PC-9 (cell line): ENCODE results near the gene UBR4. TPM values are rescaled to one million over a fixed set of nuclear protein-coding genes. Genes with fewer than 3 reads are reported as not detected.

ENCODE experiments used
- BruUV-seq: library from RNA; stranded (reverse); fragments of 400-500 nt; replicated peaks from 2 replicates; lab custom pipeline; 2021; lab: Mats Ljungman, UMichigan
- CTCF ChIA-PET: fragments of 300-600 bp; sonication (Branson Sonifier 250); formaldehyde crosslinking; loops from one replicate; lab custom pipeline; 2022; ENCODE audit warnings: antibody characterized with exemption; lab: Charles Lee
- POLR2A ChIA-PET: fragments of 300-600 bp; sonication (Branson Sonifier 250); formaldehyde crosslinking; loops from one replicate; lab custom pipeline; 2022; ENCODE audit warnings: antibody characterized with exemption; ENCODE audit not compliant: unreplicated experiment; lab: Charles Lee
- DNase-seq, 2 experiments: peaks; one replicate each; pipeline versions ENCODE4 v3.0.0 to v3.0.0-alpha.2; 2015 to 2022; ENCODE audit warnings: mixed read lengths in 1 of 2
- H2AFZ ChIP-seq: fragments of 200-600 bp; sonication (generic); 2 replicates; pipeline ENCODE4 v1.8.1; 2017; ENCODE audit warnings: antibody characterized with exemption
- H3F3A ChIP-seq: fragments of 200-600 bp; sonication (generic); 2 replicates; pipeline ENCODE4 v1.8.1; 2017; ENCODE audit warnings: antibody characterized with exemption, mild to moderate bottlenecking, low read depth; ENCODE audit not compliant: insufficient read depth
- H3K27ac ChIP-seq: fragments of 200-600 bp; sonication (generic); 2 replicates; pipeline ENCODE4 v1.6.1; 2016; ENCODE audit warnings: mixed run types
- H3K27me3 ChIP-seq: fragments of 200-600 bp; sonication (generic); 2 replicates; pipeline ENCODE4 v1.6.1; 2016; ENCODE audit warnings: low read depth, mixed run types; ENCODE audit not compliant: insufficient read depth
- H3K36me3 ChIP-seq: fragments of 200-600 bp; sonication (generic); 2 replicates; pipeline ENCODE4 v1.6.1; 2016; ENCODE audit warnings: low read depth, mixed run types
- H3K4me1 ChIP-seq: fragments of 200-600 bp; sonication (generic); replicated peaks from 2 replicates; pipeline ENCODE4 v1.6.1; 2016; ENCODE audit warnings: mixed run types; ENCODE audit not compliant: insufficient read depth
- H3K4me2 ChIP-seq: fragments of 200-600 bp; sonication (generic); 2 replicates; pipeline ENCODE4 v1.6.1; 2017; ENCODE audit warnings: mixed run types
- H3K4me3 ChIP-seq: fragments of 200-600 bp; sonication (generic); 2 replicates; pipeline ENCODE4 v1.6.1; 2016; ENCODE audit warnings: mixed run types
- H3K79me2 ChIP-seq: fragments of 200-600 bp; sonication (generic); 2 replicates; pipeline ENCODE4 v1.6.1; 2017; ENCODE audit warnings: low read depth, mixed run types
- H3K9me2 ChIP-seq: fragments of 200-600 bp; sonication (generic); 2 replicates; pipeline ENCODE4 v1.8.1; 2017; ENCODE audit warnings: mild to moderate bottlenecking; ENCODE audit not compliant: insufficient read depth
- H3K9me3 ChIP-seq: fragments of 200-600 bp; sonication (generic); 2 replicates; pipeline ENCODE4 v1.8.1; 2016; ENCODE audit warnings: low read depth; ENCODE audit not compliant: insufficient read depth
- H4K20me1 ChIP-seq: fragments of 200-600 bp; sonication (generic); 2 replicates; pipeline ENCODE4 v1.8.1; 2017; ENCODE audit not compliant: insufficient read depth
- EZH2 ChIP-seq: fragments of 200-600 bp; sonication (generic); IDR thresholded peaks from 2 replicates; pipeline ENCODE4 v1.8.0; 2017; ENCODE audit warnings: antibody characterized with exemption, low read depth
- intact Hi-C: fragments of 100-400 bp; cut with micrococcal nuclease; formaldehyde crosslinking; loops from one replicate; pipeline ENCODE4 v1.10.0; 2022; ENCODE audit not compliant: unreplicated experiment
- total RNA-seq: library from RNA; stranded (reverse); gene quantifications from 2 replicates; pipeline ENCODE4 v1.2.3, GENCODE V29; 2021
- TF ChIP-seq, protein P1 (sequence below): fragments of 200-600 bp; sonication (generic); conservative IDR thresholded peaks from 2 replicates; pipeline ENCODE4 v1.6.1; 2017; ENCODE audit warnings: mixed run types, antibody characterized with exemption, mild to moderate bottlenecking, moderate library complexity

Gene UBR4
- total RNA-seq, 1 experiment from 2014 or later, result 117 TPM

DNA sequence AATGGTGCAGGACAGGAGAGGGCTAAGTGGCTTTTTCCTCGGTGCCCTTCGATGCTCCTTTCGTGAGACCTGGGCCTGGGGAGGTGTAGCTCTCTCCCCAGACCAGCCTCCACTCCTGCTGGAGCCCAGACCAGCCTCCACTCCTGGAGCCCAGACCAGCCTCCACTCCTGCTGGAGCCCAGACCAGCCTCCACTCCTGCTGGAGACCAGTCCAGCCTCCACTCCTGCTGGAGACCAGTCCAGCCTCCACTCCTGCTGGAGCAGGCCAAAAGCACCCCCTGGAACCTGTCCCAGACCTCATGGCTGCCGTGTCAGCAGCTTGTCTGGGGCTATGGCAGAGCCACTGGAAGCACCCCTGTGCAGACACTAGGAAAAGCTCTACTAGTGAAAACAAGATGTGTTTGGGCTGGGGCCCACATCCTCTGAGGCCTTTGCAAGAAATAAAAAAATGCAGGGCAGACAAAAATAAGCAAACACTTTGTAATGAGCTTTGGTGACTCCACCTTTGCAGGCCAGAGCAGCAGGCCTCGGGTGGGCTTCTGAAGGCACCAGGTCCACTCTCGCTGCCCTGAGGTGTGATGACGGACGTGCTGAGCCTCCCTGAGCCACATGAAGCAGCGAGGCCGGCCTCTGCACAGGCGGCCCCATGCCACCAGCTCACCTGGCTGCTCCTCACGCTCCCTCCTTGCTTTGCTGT, 137.6 kb downstream of the UBR4 start:
- TF ChIP-seq, protein P1, sequence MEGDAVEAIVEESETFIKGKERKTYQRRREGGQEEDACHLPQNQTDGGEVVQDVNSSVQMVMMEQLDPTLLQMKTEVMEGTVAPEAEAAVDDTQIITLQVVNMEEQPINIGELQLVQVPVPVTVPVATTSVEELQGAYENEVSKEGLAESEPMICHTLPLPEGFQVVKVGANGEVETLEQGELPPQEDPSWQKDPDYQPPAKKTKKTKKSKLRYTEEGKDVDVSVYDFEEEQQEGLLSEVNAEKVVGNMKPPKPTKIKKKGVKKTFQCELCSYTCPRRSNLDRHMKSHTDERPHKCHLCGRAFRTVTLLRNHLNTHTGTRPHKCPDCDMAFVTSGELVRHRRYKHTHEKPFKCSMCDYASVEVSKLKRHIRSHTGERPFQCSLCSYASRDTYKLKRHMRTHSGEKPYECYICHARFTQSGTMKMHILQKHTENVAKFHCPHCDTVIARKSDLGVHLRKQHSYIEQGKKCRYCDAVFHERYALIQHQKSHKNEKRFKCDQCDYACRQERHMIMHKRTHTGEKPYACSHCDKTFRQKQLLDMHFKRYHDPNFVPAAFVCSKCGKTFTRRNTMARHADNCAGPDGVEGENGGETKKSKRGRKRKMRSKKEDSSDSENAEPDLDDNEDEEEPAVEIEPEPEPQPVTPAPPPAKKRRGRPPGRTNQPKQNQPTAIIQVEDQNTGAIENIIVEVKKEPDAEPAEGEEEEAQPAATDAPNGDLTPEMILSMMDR, result no peak
- no peak for TF ChIP-seq EZH2
- Histone ChIP-seq H4K20me1 (no peaks in the 10 kb centered on the region), H3K4me1 (0 out of 2 replicates have a peak, but pooled peaks cover 3% of the 10 kb centered on the region), H2AFZ (no peak overlapping the region), H3K79me2 (no peaks in the 10 kb centered on the region), H3F3A (peaks cover 3% of the 10 kb centered on the region; the same call in 1 of the 2 replicates), H3K4me3 (no peak overlapping the region), H3K36me3 (no peaks in the 10 kb centered on the region), H3K27me3 (no peaks in the 10 kb centered on the region), H3K4me2 (no peak overlapping the region), H3K9me3 (no peaks in the 10 kb centered on the region), H3K27ac (no peak overlapping the region), H3K9me2 (no peaks in the 10 kb centered on the region)
- DNase-seq, result no peak
- intact Hi-C loops, result loop anchor here (5.0 kb wide), 1 partner anchor 60 kb away; no protein-coding TSS in a partner anchor
- BruUV-seq, result no TSS peak
- CTCF ChIA-PET, result interaction anchor here (0.6 to 1.0 kb wide), 2 partner anchors 159 to 515 kb away, joined by 3 read pairs; no protein-coding TSS in a partner anchor
- POLR2A ChIA-PET, result no interaction called here

DNA sequence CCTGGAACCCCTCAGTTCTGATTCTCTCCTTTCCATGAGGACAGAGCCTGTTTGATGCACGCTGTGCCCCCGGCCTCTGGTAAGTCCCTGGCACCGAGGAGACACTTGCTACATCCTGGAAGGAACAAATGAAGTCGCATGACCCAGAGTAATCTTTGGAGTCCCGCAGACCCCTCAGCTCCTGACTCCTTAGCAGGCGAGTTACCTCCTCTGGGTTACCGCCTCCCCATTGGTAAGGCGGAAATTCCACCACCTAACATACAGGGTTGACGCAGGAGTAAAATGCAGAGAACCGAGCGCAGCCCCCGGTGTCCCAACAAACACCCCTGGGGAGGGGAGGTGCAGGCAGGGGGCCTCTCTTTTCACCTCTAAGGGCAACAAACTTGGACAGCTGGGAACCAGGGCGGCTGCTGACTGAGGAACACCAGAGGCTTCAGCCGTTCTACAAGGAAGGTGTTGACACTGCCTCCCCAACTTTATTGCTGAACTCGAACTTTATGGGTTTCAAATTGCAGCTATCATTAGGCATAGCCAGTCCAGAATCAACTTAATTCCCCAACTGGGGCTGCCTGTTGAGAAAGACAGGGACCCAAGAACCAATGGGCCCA, 138.3 kb downstream of the UBR4 start:
- ChIA-PET POLR2A (no interaction called here), CTCF (interaction anchor here (0.6 to 1.0 kb wide), 2 partner anchors 159 to 514 kb away, joined by 3 read pairs; no protein-coding TSS in a partner anchor)
- Histone ChIP-seq H3F3A (peaks cover 3% of the 10 kb centered on the region; the same call in 1 of the 2 replicates), H2AFZ (no peak overlapping the region), H3K27ac (no peak overlapping the region), H3K4me1 (peaks cover 10% of the 10 kb centered on the region), H3K36me3 (no peaks in the 10 kb centered on the region), H3K79me2 (no peaks in the 10 kb centered on the region), H3K27me3 (no peaks in the 10 kb centered on the region), H3K9me3 (no peaks in the 10 kb centered on the region), H3K4me3 (no peak overlapping the region), H4K20me1 (no peaks in the 10 kb centered on the region), H3K4me2 (no peak overlapping the region), H3K9me2 (no peaks in the 10 kb centered on the region)
- DNase-seq, result no peak
- BruUV-seq, result no TSS peak
- TF ChIP-seq EZH2, result no peak
- TF ChIP-seq, protein P1, result no peak
- intact Hi-C loops, result loop anchor here (5.0 kb wide), 1 partner anchor 59 kb away; no protein-coding TSS in a partner anchor

DNA sequence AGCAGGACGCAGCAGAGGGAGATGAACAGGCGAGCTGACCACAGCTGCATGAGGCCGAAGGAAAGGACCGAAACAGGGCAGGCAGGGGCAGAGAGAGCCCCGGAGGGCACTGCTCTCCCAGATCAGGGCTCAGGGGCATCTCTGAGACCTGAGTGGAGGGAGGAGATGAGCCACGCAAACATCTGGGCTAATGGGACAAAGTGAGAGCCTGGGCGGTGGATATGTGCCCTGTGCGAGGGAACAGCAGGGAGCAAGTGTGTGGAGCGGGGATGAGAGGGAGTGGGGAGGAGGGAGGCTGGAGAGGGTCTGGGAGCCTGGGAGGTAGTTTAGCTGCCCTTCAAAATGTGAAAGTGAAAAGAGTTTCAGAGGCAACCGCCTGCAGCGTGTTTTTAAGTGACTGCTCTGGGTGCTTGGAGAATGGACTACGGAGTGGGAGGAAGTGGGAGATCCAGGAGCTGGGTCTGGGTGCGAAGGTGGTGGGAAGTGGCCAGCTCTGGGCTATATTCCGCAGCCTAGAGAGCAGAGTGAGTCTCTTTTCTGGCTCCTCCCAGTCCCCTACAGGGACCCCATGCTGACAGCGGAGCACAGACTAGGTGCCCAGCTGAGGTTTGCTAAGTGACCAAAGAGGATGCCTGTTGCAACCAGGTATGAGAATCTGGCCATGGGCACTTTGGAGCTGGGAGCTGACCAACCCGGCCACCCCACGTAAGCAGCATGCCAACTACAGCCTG, 139.0 kb downstream of the UBR4 start:
- no TSS peak for BruUV-seq
- no peaks in the 10 kb centered on the region for H3K9me2 ChIP-seq
- DNase-seq, result no peak
- H3K4me2 ChIP-seq, result no peak overlapping the region
- no peak overlapping the region for H3K27ac ChIP-seq
- peaks cover 17% of the 10 kb centered on the region for H3K4me1 ChIP-seq
- H3K4me3 ChIP-seq, result no peak overlapping the region
- H3K36me3 ChIP-seq, result no peaks in the 10 kb centered on the region
- ChIA-PET CTCF (no interaction called here), POLR2A (no interaction called here)
- no peak overlapping the region for H2AFZ ChIP-seq
- TF ChIP-seq EZH2, result no peak
- no peaks in the 10 kb centered on the region for H4K20me1 ChIP-seq
- no peaks in the 10 kb centered on the region for H3K27me3 ChIP-seq
- H3F3A ChIP-seq, result peaks cover 3% of the 10 kb centered on the region; the same call in 1 of the 2 replicates
- intact Hi-C loops, result loop anchor here (5.0 kb wide), 1 partner anchor 59 kb away; no protein-coding TSS in a partner anchor
- no peaks in the 10 kb centered on the region for H3K9me3 ChIP-seq
- no peaks in the 10 kb centered on the region for H3K79me2 ChIP-seq
